Vagina (tissue), 2 donors: ENCODE results near the gene CTXN3. TPM values are rescaled to one million over a fixed set of nuclear protein-coding genes. Genes with fewer than 3 reads are reported as not detected.

Experiments used
- DNase-seq, 2 donors: peaks; one replicate each; pipeline ENCODE4 v3.0.0-alpha.2; 2017; ENCODE audit errors: extremely low spot score in 2 of 2
- H3K27ac ChIP-seq: fragments of 200-600 bp; sonication (generic); one replicate; pipeline ENCODE4 v1.5.1; 2019
- H3K27me3 ChIP-seq: fragments of 200-600 bp; sonication (generic); one replicate; pipeline ENCODE4 v1.5.1; 2019
- H3K36me3 ChIP-seq, 2 donors: fragments of 200-600 bp; sonication (generic); one replicate each; pipeline ENCODE4 v1.5.1; 2017 to 2019
- H3K4me1 ChIP-seq: fragments of 200-600 bp; sonication (generic); one replicate; pipeline ENCODE4 v1.5.1; 2019
- H3K4me3 ChIP-seq, 2 donors: fragments of 200-600 bp; sonication (generic); 1 replicate in 1 of 2; 2 replicates in 1 of 2; pipeline ENCODE4 v1.5.1; 2016 to 2019
- H3K9me3 ChIP-seq: fragments of 200-600 bp; sonication (generic); one replicate; pipeline ENCODE4 v1.5.1; 2019
- POLR2A ChIP-seq, 2 donors: fragments of 450-650 bp; IDR thresholded peaks; one replicate each; pipeline ENCODE4 v1.6.1; 2017; ENCODE audit warnings: antibody characterized with exemption in 2 of 2, mild to moderate bottlenecking in 2 of 2, moderate library complexity in 2 of 2
- POLR2AphosphoS5 ChIP-seq, 2 donors: sonication (generic); formaldehyde crosslinking; IDR thresholded peaks; one replicate each; pipeline ENCODE4 v1.9.0; 2017; ENCODE audit warnings: antibody characterized with exemption in 2 of 2, mild to moderate bottlenecking in 2 of 2, low read depth in 1 of 2; ENCODE audit not compliant: insufficient read depth in 1 of 2
- intact Hi-C: fragments of 100-400 bp; cut with DNase I; formaldehyde crosslinking; loops from one replicate; pipeline ENCODE4 v1.15.1; 2023
- total RNA-seq: library from RNA; depleted of rRNA; stranded (reverse); fragments of >200 nt; gene quantifications from one replicate; pipeline ENCODE4 v1.2.3, GENCODE V29; 2016
- TF ChIP-seq, protein P1 (sequence below), 3 experiments: fragments of 450-650 bp in 2 of 3; fragments of 200-600 bp in 1 of 3; sonication (generic) in 1 of 3; IDR thresholded peaks; one replicate each; pipeline ENCODE4 v1.5.1; 2017 to 2019; ENCODE audit warnings: antibody characterized with exemption in 3 of 3, mild to moderate bottlenecking in 2 of 3, moderate library complexity in 2 of 3

CTXN3 gene
- total RNA-seq, 1 donor from 2014 or later: not detected

GRCh38 chr5:127697894-127698600 is 49.2 kb downstream of the CTXN3 start:
- DNase-seq: no peak
- TF ChIP-seq, protein P1, sequence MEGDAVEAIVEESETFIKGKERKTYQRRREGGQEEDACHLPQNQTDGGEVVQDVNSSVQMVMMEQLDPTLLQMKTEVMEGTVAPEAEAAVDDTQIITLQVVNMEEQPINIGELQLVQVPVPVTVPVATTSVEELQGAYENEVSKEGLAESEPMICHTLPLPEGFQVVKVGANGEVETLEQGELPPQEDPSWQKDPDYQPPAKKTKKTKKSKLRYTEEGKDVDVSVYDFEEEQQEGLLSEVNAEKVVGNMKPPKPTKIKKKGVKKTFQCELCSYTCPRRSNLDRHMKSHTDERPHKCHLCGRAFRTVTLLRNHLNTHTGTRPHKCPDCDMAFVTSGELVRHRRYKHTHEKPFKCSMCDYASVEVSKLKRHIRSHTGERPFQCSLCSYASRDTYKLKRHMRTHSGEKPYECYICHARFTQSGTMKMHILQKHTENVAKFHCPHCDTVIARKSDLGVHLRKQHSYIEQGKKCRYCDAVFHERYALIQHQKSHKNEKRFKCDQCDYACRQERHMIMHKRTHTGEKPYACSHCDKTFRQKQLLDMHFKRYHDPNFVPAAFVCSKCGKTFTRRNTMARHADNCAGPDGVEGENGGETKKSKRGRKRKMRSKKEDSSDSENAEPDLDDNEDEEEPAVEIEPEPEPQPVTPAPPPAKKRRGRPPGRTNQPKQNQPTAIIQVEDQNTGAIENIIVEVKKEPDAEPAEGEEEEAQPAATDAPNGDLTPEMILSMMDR (IDR thresholded peaks at IDR 0.05): no peak
- TF ChIP-seq POLR2A (IDR thresholded peaks at IDR 0.05): no peak
- no peak for TF ChIP-seq POLR2AphosphoS5 (IDR thresholded peaks at IDR 0.05; ENCODE audit: insufficient read depth in 1 of 2, low read depth in 1 of 2)
- Histone ChIP-seq H3K36me3 (no peaks in the 10 kb centered on the region), H3K4me1 (no peaks in the 10 kb centered on the region), H3K4me3 (no peak overlapping the region), H3K27ac (no peak overlapping the region), H3K9me3 (no peaks in the 10 kb centered on the region), H3K27me3 (no peaks in the 10 kb centered on the region)
- intact Hi-C loops: no loop called here

GRCh38 chr5:127699416-127699815 is 50.5 kb downstream of the CTXN3 start:
- H3K36me3 ChIP-seq: no peaks in the 10 kb centered on the region
- DNase-seq: no peak
- intact Hi-C loops: no loop called here
- no peak overlapping the region for H3K27ac ChIP-seq
- no peaks in the 10 kb centered on the region for H3K27me3 ChIP-seq
- no peak for TF ChIP-seq POLR2AphosphoS5 (IDR thresholded peaks at IDR 0.05; ENCODE audit: insufficient read depth in 1 of 2, low read depth in 1 of 2)
- TF ChIP-seq, protein P1 (IDR thresholded peaks at IDR 0.05): no peak
- no peak for TF ChIP-seq POLR2A (IDR thresholded peaks at IDR 0.05)
- H3K4me1 ChIP-seq: no peaks in the 10 kb centered on the region
- no peaks in the 10 kb centered on the region for H3K9me3 ChIP-seq
- H3K4me3 ChIP-seq: no peak overlapping the region

GRCh38 chr5:127700237-127700766 is 51.4 kb downstream of the CTXN3 start:
- intact Hi-C loops: no loop called here
- Histone ChIP-seq H3K27me3 (no peaks in the 10 kb centered on the region), H3K36me3 (no peaks in the 10 kb centered on the region), H3K4me1 (peaks cover 5% of the 10 kb centered on the region), H3K4me3 (no peak overlapping the region), H3K27ac (no peak overlapping the region), H3K9me3 (no peaks in the 10 kb centered on the region)
- TF ChIP-seq, protein P1 (IDR thresholded peaks at IDR 0.05): no peak
- no peak for TF ChIP-seq POLR2A (IDR thresholded peaks at IDR 0.05)
- no peak for TF ChIP-seq POLR2AphosphoS5 (IDR thresholded peaks at IDR 0.05; ENCODE audit: insufficient read depth in 1 of 2, low read depth in 1 of 2)
- DNase-seq: no peak

GRCh38 chr5:127702434-127702833 is 53.6 kb downstream of the CTXN3 start:
- intact Hi-C loops: no loop called here
- Histone ChIP-seq H3K36me3 (no peaks in the 10 kb centered on the region), H3K9me3 (no peaks in the 10 kb centered on the region), H3K4me1 (peaks cover 13% of the 10 kb centered on the region), H3K27ac (no peak overlapping the region), H3K4me3 (no peak overlapping the region), H3K27me3 (no peaks in the 10 kb centered on the region)
- DNase-seq: no peak
- TF ChIP-seq, protein P1 (IDR thresholded peaks at IDR 0.05): no peak
- TF ChIP-seq POLR2AphosphoS5 (IDR thresholded peaks at IDR 0.05; ENCODE audit: insufficient read depth in 1 of 2, low read depth in 1 of 2) (no peak), POLR2A (IDR thresholded peaks at IDR 0.05) (no peak)

- intact Hi-C loops: no loop called here
- TF ChIP-seq POLR2A (IDR thresholded peaks at IDR 0.05): no peak
- H3K36me3 ChIP-seq: no peaks in the 10 kb centered on the region
- no peak for DNase-seq
- no peak within 1 kb of the TSS for H3K4me3 ChIP-seq
- no peaks in the 10 kb centered on the region for H3K27me3 ChIP-seq
- H3K4me1 ChIP-seq: peaks cover 13% of the 10 kb centered on the region
- no peak within 1 kb of the TSS for H3K27ac ChIP-seq
- no peaks in the 10 kb centered on the region for H3K9me3 ChIP-seq
Observed at GRCh38 chr5:127702926-127703561, 54.2 kb downstream of the CTXN3 start, which contains the start of gene CCDC192. Gene CCDC192 (plus strand): TSS chr5:127703391. CDS start chr5:127703446, 55 bp downstream.
